HEK293 (cell line): ENCODE measurements around the gene MAPK8IP3.

ENCODE experiments used
- BCL11A ChIP-seq: fragments of 450-650 bp; formaldehyde crosslinking; IDR thresholded peaks from 2 replicates; pipeline ENCODE4 v1.5.1; 2016; ENCODE audit warnings: low read depth, missing biosample characterization, missing genetic modification characterization
- BCL11B ChIP-seq: fragments of 450-650 bp; formaldehyde crosslinking; IDR thresholded peaks from 2 replicates; pipeline ENCODE4 v1.5.1; 2016; ENCODE audit warnings: low read depth, missing biosample characterization, missing genetic modification characterization
- GLIS2 ChIP-seq: fragments of 450-650 bp; formaldehyde crosslinking; IDR thresholded peaks from 2 replicates; pipeline ENCODE4 v1.5.1; 2016; ENCODE audit warnings: missing biosample characterization, missing genetic modification characterization
- KLF7 ChIP-seq: fragments of 450-650 bp; formaldehyde crosslinking; IDR thresholded peaks from 2 replicates; pipeline ENCODE4 v1.5.1; 2016; ENCODE audit warnings: missing biosample characterization, missing genetic modification characterization, borderline replicate concordance
- MYNN ChIP-seq: fragments of 450-650 bp; formaldehyde crosslinking; IDR thresholded peaks from 2 replicates; pipeline ENCODE4 v1.5.1; 2016; ENCODE audit warnings: missing biosample characterization, missing genetic modification characterization, borderline replicate concordance
- WT1 ChIP-seq: fragments of 450-650 bp; formaldehyde crosslinking; IDR thresholded peaks from 2 replicates; pipeline ENCODE4 v1.5.1; 2016; ENCODE audit warnings: missing biosample characterization, missing genetic modification characterization
- ZBTB11 ChIP-seq: fragments of 450-650 bp; formaldehyde crosslinking; conservative IDR thresholded peaks from 2 replicates; pipeline ENCODE4 v1.5.1; 2016; ENCODE audit warnings: low read depth, missing biosample characterization, missing genetic modification characterization
- ZFP3 ChIP-seq: fragments of 450-650 bp; formaldehyde crosslinking; IDR thresholded peaks from 2 replicates; pipeline ENCODE4 v1.5.1; 2016; ENCODE audit warnings: low read depth, missing biosample characterization, missing genetic modification characterization
- ZFP69B ChIP-seq: fragments of 450-650 bp; formaldehyde crosslinking; IDR thresholded peaks from 2 replicates; pipeline ENCODE4 v1.5.1; 2016; ENCODE audit warnings: missing biosample characterization, missing genetic modification characterization
- ZNF140 ChIP-seq: fragments of 450-650 bp; formaldehyde crosslinking; IDR thresholded peaks from 2 replicates; pipeline ENCODE4 v1.5.1; 2016; ENCODE audit warnings: missing biosample characterization, missing genetic modification characterization
- ZNF174 ChIP-seq: fragments of 450-650 bp; formaldehyde crosslinking; IDR thresholded peaks from 2 replicates; pipeline ENCODE4 v1.5.0; 2017; ENCODE audit warnings: missing biosample characterization, mild to moderate bottlenecking, missing genetic modification characterization
- ZNF2 ChIP-seq: fragments of 450-650 bp; formaldehyde crosslinking; IDR thresholded peaks from 2 replicates; pipeline ENCODE4 v1.5.1; 2016; ENCODE audit warnings: missing biosample characterization, missing genetic modification characterization
- ZNF26 ChIP-seq: fragments of 450-650 bp; formaldehyde crosslinking; IDR thresholded peaks from 2 replicates; pipeline ENCODE4 v1.5.1; 2016; ENCODE audit warnings: missing biosample characterization, missing genetic modification characterization
- ZNF341 ChIP-seq: fragments of 450-650 bp; formaldehyde crosslinking; IDR thresholded peaks from 2 replicates; pipeline ENCODE4; 2016; ENCODE audit warnings: low read depth, missing biosample characterization, missing genetic modification characterization
- ZNF433 ChIP-seq: fragments of 450-650 bp; formaldehyde crosslinking; IDR thresholded peaks from 2 replicates; pipeline ENCODE4 v1.5.1; 2016; ENCODE audit warnings: missing biosample characterization, missing genetic modification characterization, low read depth
- ZNF513 ChIP-seq: fragments of 450-650 bp; IDR thresholded peaks from 2 replicates; pipeline ENCODE4 v1.5.1; 2018; ENCODE audit warnings: missing biosample characterization, missing genetic modification characterization
- ZNF654 ChIP-seq: fragments of 450-650 bp; formaldehyde crosslinking; IDR thresholded peaks from 2 replicates; pipeline ENCODE4 v1.5.1; 2016; ENCODE audit warnings: low read depth, missing biosample characterization, missing genetic modification characterization
- ZNF664 ChIP-seq: fragments of 450-650 bp; formaldehyde crosslinking; IDR thresholded peaks from 2 replicates; pipeline ENCODE4 v1.5.1; 2016; ENCODE audit warnings: missing biosample characterization, missing genetic modification characterization
- ZNF704 ChIP-seq: fragments of 450-650 bp; formaldehyde crosslinking; IDR thresholded peaks from 2 replicates; pipeline ENCODE4 v1.5.1; 2016; ENCODE audit warnings: missing biosample characterization, missing genetic modification characterization
- ZNF768 ChIP-seq: fragments of 450-650 bp; formaldehyde crosslinking; IDR thresholded peaks from 2 replicates; pipeline ENCODE4 v1.5.1; 2018; ENCODE audit warnings: missing biosample characterization, mild to moderate bottlenecking, missing genetic modification characterization
- ZNF776 ChIP-seq: fragments of 450-650 bp; formaldehyde crosslinking; IDR thresholded peaks from 2 replicates; pipeline ENCODE4 v1.5.0; 2017; ENCODE audit warnings: missing biosample characterization, missing genetic modification characterization, borderline replicate concordance
- ZNF777 ChIP-seq: fragments of 450-650 bp; formaldehyde crosslinking; IDR thresholded peaks from 2 replicates; pipeline ENCODE4 v1.5.1; 2017; ENCODE audit warnings: missing biosample characterization, missing genetic modification characterization, borderline replicate concordance
- ZNF837 ChIP-seq: fragments of 450-650 bp; formaldehyde crosslinking; IDR thresholded peaks from 2 replicates; pipeline ENCODE4 v1.5.1; 2016; ENCODE audit warnings: missing biosample characterization, missing genetic modification characterization
- ZSCAN30 ChIP-seq: fragments of 450-650 bp; IDR thresholded peaks from 2 replicates; pipeline ENCODE4 v1.5.1; 2018; ENCODE audit warnings: missing biosample characterization, mild to moderate bottlenecking, missing genetic modification characterization, moderate library complexity
- ZSCAN5A ChIP-seq: fragments of 450-650 bp; formaldehyde crosslinking; IDR thresholded peaks from 2 replicates; pipeline ENCODE4 v1.5.1; 2016; ENCODE audit warnings: missing biosample characterization, missing genetic modification characterization
- ZXDB ChIP-seq: fragments of 450-650 bp; formaldehyde crosslinking; IDR thresholded peaks from 2 replicates; pipeline ENCODE4 v1.5.1; 2016; ENCODE audit warnings: missing biosample characterization, missing genetic modification characterization
- TF ChIP-seq, protein P1 (sequence below): sonication (generic); formaldehyde crosslinking; IDR thresholded peaks from 2 replicates; pipeline ENCODE4 v1.8.1; 2022; ENCODE audit warnings: mild to moderate bottlenecking, moderate library complexity, missing genetic modification reagents
- TF ChIP-seq, protein P2 (sequence below): fragments of 450-650 bp; formaldehyde crosslinking; IDR thresholded peaks from 2 replicates; pipeline ENCODE4 v1.5.1; 2016; ENCODE audit warnings: missing biosample characterization, missing genetic modification characterization

Gene MAPK8IP3

DNA sequence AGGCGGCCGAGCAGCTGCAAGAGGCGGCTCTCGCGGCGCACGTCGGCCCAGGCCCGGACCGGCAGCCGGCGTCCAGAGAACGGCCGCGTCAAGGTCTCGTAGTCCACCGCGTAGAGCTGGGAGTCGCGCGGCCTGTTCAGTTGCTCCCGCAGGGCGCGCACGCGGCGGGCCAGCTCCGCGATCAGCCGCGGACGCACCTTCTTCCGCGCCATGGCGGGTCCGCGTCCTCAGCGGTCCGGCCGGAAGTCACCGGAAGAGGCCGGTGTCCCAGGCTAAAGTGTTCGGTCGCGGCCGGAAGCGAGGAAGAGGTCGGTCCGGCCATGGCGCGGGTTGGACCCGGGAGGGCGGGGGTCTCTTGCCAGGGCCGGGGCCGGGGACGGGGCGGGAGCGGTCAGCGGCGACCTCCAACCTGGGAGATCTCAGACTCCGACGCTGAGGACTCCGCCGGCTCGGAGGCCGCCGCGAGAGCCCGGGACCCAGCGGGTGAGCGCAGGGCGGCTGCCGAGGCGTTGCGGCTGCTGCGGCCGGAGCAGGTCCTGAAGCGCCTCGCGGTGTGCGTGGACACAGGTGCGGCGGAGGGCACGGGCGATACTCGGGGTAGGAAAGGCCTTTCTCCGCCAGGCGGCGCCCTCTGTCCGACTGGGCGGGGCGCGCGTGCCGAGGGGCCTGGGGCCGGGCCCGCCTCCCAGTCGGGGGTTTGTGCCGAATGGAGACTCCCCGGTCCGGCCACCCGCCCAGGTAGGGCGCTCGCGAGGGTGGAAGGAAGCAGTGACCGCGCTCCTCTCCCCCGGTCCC, 67.1 kb downstream of the MAPK8IP3 start, which contains the start of gene MRPS34 (continued):
- no peak for TF ChIP-seq ZNF26 (tag by site-specific recombination)
- TF ChIP-seq, protein P1, sequence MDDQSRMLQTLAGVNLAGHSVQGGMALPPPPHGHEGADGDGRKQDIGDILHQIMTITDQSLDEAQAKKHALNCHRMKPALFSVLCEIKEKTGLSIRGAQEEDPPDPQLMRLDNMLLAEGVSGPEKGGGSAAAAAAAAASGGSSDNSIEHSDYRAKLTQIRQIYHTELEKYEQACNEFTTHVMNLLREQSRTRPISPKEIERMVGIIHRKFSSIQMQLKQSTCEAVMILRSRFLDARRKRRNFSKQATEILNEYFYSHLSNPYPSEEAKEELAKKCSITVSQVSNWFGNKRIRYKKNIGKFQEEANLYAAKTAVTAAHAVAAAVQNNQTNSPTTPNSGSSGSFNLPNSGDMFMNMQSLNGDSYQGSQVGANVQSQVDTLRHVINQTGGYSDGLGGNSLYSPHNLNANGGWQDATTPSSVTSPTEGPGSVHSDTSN, result peak; percentile 86
- no peak for TF ChIP-seq ZNF768 (tag by site-specific recombination)
- TF ChIP-seq ZNF2 (tag by site-specific recombination), result peak; percentile 57; the same call in 1 of the 2 replicates
- TF ChIP-seq ZSCAN5A, result no peak; the same call in none of the 2 replicates
- TF ChIP-seq ZNF433 (tag by site-specific recombination), result no peak
- TF ChIP-seq ZNF776, result no peak
- TF ChIP-seq ZNF837 (tag by site-specific recombination), result no peak
- TF ChIP-seq ZNF513 (tag by site-specific recombination), result peak; percentile 96
- TF ChIP-seq MYNN (tag by site-specific recombination), result peak; percentile 39; the same call in 1 of the 2 replicates
- TF ChIP-seq ZBTB11 (tag by site-specific recombination), result peak; percentile 99
- peak; percentile 86 for TF ChIP-seq GLIS2
- no peak for TF ChIP-seq ZNF140 (tag by site-specific recombination)
- TF ChIP-seq ZFP69B, result peak; percentile 76
- no peak for TF ChIP-seq BCL11A
- peak; percentile 88; the same call in 1 of the 2 replicates for TF ChIP-seq BCL11B (tag by site-specific recombination)
- TF ChIP-seq, protein P2, sequence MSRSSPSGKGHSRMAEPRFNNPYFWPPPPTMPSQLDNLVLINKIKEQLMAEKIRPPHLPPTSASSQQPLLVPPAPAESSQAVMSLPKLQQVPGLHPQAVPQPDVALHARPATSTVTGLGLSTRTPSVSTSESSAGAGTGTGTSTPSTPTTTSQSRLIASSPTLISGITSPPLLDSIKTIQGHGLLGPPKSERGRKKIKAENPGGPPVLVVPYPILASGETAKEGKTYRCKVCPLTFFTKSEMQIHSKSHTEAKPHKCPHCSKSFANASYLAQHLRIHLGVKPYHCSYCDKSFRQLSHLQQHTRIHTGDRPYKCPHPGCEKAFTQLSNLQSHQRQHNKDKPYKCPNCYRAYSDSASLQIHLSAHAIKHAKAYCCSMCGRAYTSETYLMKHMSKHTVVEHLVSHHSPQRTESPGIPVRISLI (tag by site-specific recombination), result no peak
- TF ChIP-seq WT1, result no peak
- TF ChIP-seq KLF7 (tag by site-specific recombination), result peak; percentile 74; the same call in 1 of the 2 replicates
- TF ChIP-seq ZXDB (tag by site-specific recombination), result peak; percentile 73; the same call in 1 of the 2 replicates
- TF ChIP-seq ZSCAN30, result peak; percentile 84
- TF ChIP-seq ZNF777 (tag by site-specific recombination), result peak; percentile 30; the same call in 1 of the 2 replicates
- TF ChIP-seq ZNF654 (tag by site-specific recombination), result no peak
- no peak for TF ChIP-seq ZNF341 (tag by site-specific recombination)
- no peak for TF ChIP-seq ZNF174
- TF ChIP-seq ZNF704 (tag by site-specific recombination), result no peak
- no peak for TF ChIP-seq ZFP3 (tag by site-specific recombination)
- no peak for TF ChIP-seq ZNF664 (tag by site-specific recombination)
